GM23248 (cell line): ENCODE results near the gene CDX2. TPM values are rescaled to one million over a fixed set of nuclear protein-coding genes. Genes with fewer than 3 reads are reported as not detected.
A peak's percentile ranks its signal among the peaks of the same experiment; 100 is the strongest.

ENCODE experiments used
- DNase-seq: peaks from one replicate; pipeline ENCODE4 v3.0.0-alpha.2; 2015
- H2AFZ ChIP-seq: fragments of 200-600 bp; sonication (generic); 2 replicates; pipeline ENCODE4 v1.6.1; 2016; ENCODE audit warnings: antibody characterized with exemption
- H3F3A ChIP-seq: fragments of 200-600 bp; sonication (generic); 2 replicates; pipeline ENCODE4 v1.6.1; 2016; ENCODE audit warnings: mild to moderate bottlenecking, antibody characterized with exemption, mixed run types; ENCODE audit not compliant: insufficient read depth
- H3K27ac ChIP-seq: fragments of 200-600 bp; sonication (generic); 2 replicates; pipeline ENCODE4 v1.5.1; 2016; ENCODE audit warnings: mild to moderate bottlenecking
- H3K27me3 ChIP-seq: fragments of 200-600 bp; sonication (generic); replicated peaks from 2 replicates; pipeline ENCODE4 v1.6.1; 2016; ENCODE audit warnings: mild to moderate bottlenecking; ENCODE audit not compliant: insufficient read depth
- H3K36me3 ChIP-seq: fragments of 200-600 bp; sonication (generic); 2 replicates; pipeline ENCODE4 v1.6.1; 2016; ENCODE audit warnings: low read depth, mild to moderate bottlenecking
- H3K4me1 ChIP-seq: fragments of 200-600 bp; sonication (generic); 2 replicates; pipeline ENCODE4 v1.6.1; 2016; ENCODE audit warnings: mild to moderate bottlenecking; ENCODE audit not compliant: insufficient read depth
- H3K4me2 ChIP-seq: fragments of 200-600 bp; sonication (generic); one replicate; pipeline ENCODE4 v1.6.1; 2016; ENCODE audit warnings: mild to moderate bottlenecking; ENCODE audit not compliant: unreplicated experiment
- H3K4me3 ChIP-seq: fragments of 200-600 bp; sonication (generic); 2 replicates; pipeline ENCODE4 v1.5.1; 2016; ENCODE audit warnings: mild to moderate bottlenecking
- H3K79me2 ChIP-seq: fragments of 200-600 bp; sonication (generic); 2 replicates; pipeline ENCODE4 v1.6.1; 2016; ENCODE audit warnings: mild to moderate bottlenecking; ENCODE audit not compliant: insufficient read depth
- H3K9ac ChIP-seq: fragments of 200-600 bp; sonication (generic); 2 replicates; pipeline ENCODE4 v1.6.1; 2016; ENCODE audit warnings: mild to moderate bottlenecking
- H3K9me2 ChIP-seq: fragments of 200-600 bp; sonication (generic); 2 replicates; pipeline ENCODE4 v1.6.1; 2016; ENCODE audit warnings: mixed run types, mild to moderate bottlenecking, moderate library complexity; ENCODE audit not compliant: insufficient read depth
- H3K9me3 ChIP-seq: fragments of 200-600 bp; sonication (generic); one replicate; pipeline ENCODE4 v1.6.1; 2017; ENCODE audit warnings: low read depth
- H4K20me1 ChIP-seq: fragments of 200-600 bp; sonication (generic); 2 replicates; pipeline ENCODE4 v1.6.0; 2016; ENCODE audit not compliant: insufficient read depth
- EZH2 ChIP-seq: fragments of 200-600 bp; sonication (generic); IDR thresholded peaks from 2 replicates; pipeline ENCODE4 v1.6.1; 2018; ENCODE audit warnings: antibody characterized with exemption, mild to moderate bottlenecking; ENCODE audit not compliant: insufficient read depth, poor library complexity, severe bottlenecking
- EZH2phosphoT487 ChIP-seq: fragments of 200-600 bp; sonication (generic); IDR thresholded peaks from 2 replicates; pipeline ENCODE4 v1.6.1; 2018; ENCODE audit warnings: antibody characterized with exemption, moderate library complexity, mild to moderate bottlenecking, low read depth; ENCODE audit not compliant: insufficient read depth
- WGBS, 2 experiments: methylation state at CpG; one replicate each; pipeline ENCODE4 v1.1.6; 2015 to 2017; ENCODE audit warnings: low lambda C conversion rate in 2 of 2, low coverage in 1 of 2; ENCODE audit errors: missing lambda C conversion rate in 2 of 2; 5-methylcytosine and 5-hydroxymethylcytosine counted together
- in situ Hi-C: fragments of 300-500 bp; cut with MboI; formaldehyde crosslinking; loops from 2 replicates; pipeline ENCODE4 v1.15.0; 2020
- polyA plus RNA-seq: library from polyadenylated mRNA; unstranded; fragments of >200 nt; fragmentation: Nextera tagmentation; extraction: Ambion mirVana; gene quantifications from 2 replicates; pipeline ENCODE4 v1.2.1, GENCODE V29; 2016
- total RNA-seq: library from RNA; depleted of rRNA; stranded (reverse); fragments of >200 nt; shearing (Covaris generic); gene quantifications from 2 replicates; pipeline ENCODE4 v1.2.3, GENCODE V29; 2014

Gene CDX2
- total and polyA plus RNA-seq, 2 experiments from 2014 or later = not detected

DNA sequence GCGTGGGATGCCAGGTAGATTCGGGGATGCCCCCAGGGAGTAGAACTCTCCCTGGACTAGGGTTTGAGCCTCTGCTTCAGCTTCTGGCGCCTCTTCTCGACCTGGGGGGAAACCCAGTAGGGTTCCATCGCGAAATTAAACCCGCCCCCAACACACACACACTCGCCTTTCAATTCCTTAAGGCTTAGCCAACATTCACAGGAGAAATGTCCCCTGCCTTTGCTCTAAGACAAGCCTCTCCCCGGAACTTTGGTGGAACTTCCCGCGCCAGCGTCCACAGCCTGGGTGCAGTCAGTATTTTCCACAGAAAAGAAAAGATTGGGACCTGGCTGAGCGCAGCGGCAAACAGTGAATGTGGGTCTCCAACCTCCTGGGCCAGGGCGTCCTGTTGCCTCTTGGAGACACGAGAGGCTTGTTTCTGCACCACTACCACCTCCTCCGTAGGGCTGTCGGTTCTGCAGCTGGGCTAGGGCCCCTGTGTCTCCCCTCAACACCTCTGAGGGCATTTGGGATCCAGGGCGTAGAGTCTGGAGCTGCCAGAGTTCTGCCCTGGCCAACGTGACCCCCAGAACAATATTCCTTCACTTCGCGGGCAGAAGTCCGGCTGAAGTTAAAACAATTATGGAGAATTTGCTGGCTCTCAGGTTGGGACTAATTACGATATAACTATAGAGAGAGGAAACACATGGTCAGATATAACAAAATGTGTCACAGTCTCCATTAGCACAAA, 46.1 kb downstream of the CDX2 start:
- Histone ChIP-seq H3K9me3 (no peaks in the 10 kb centered on the region), H3K9ac (no peak overlapping the region), H4K20me1 (no peaks in the 10 kb centered on the region), H3K4me3 (no peak overlapping the region), H3K9me2 (no peaks in the 10 kb centered on the region), H2AFZ (no peak overlapping the region), H3K4me2 (no peak overlapping the region), H3K79me2 (no peaks in the 10 kb centered on the region), H3K27ac (no peak overlapping the region), H3F3A (no peaks in the 10 kb centered on the region), H3K27me3 (peaks cover 99% of the 10 kb centered on the region), H3K36me3 (no peaks in the 10 kb centered on the region), H3K4me1 (no peaks in the 10 kb centered on the region)
- DNase-seq = no peak
- TF ChIP-seq EZH2 = peak; percentile 4
- TF ChIP-seq EZH2phosphoT487 = 0 out of 2 replicates have a peak, but pooled peaks have one; percentile 19
- 1 to 4% methylated on average over 24 of the region's 24 CpGs for WGBS, 2 experiments
- in situ Hi-C loops = no loop called here

DNA sequence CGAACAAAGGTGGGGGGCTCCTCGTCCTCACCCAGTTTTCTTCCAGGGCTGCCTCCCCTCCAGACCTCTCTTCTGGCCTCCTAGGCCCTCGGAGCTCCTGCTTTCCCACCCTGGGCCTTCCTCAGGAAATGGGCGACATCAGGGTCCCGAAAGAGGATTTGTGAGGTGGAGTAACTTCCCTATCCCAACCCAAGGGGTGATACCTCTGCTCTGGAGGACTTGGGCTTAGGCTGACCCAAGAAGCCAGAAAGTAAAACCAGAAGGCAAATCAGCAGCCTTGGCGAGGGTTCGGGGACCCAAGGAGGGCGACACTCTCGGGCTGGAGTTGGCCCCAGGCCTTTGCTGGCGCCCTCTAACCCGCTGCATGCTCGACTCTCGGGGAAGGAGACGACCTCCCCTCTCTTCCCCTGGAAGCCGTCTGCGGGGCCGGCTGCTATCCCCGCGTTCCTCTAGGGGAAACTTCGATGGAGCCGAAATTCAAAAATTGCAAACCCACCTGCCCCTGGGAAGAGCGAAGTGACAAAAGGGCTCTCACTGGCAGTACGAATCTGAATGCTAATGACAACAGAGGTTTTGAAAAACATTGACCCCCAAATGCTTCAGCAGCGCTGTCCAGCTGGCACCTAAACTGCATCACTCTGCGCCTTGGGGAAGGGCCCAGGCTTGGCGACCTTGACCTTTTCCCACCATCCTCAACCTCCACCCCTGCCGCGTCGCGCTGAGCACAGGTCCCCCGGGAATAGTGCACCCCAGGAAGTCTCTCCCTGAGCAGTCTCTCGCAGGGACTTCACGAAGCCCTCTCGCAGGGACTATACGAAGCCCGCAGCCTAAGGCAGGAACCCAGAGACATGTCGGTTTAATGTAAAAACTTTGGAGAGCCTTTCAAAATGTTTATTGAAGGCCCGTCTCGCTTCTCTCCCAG, 46.9 kb downstream of the CDX2 start:
- Histone ChIP-seq H3K4me1 (no peaks in the 10 kb centered on the region), H3K4me2 (no peak overlapping the region), H3K4me3 (no peak overlapping the region), H3K27ac (no peak overlapping the region), H3K9me2 (no peaks in the 10 kb centered on the region), H3F3A (no peaks in the 10 kb centered on the region), H3K79me2 (no peaks in the 10 kb centered on the region), H3K27me3 (peaks cover 99% of the 10 kb centered on the region), H2AFZ (no peak overlapping the region), H4K20me1 (no peaks in the 10 kb centered on the region), H3K9ac (no peak overlapping the region), H3K36me3 (no peaks in the 10 kb centered on the region), H3K9me3 (no peaks in the 10 kb centered on the region)
- 6% methylated on average over 39 of the region's 39 CpGs for WGBS, 2 experiments
- DNase-seq = no peak
- TF ChIP-seq EZH2 = peak; percentile 71
- TF ChIP-seq EZH2phosphoT487 = no peak
- in situ Hi-C loops = no loop called here

DNA sequence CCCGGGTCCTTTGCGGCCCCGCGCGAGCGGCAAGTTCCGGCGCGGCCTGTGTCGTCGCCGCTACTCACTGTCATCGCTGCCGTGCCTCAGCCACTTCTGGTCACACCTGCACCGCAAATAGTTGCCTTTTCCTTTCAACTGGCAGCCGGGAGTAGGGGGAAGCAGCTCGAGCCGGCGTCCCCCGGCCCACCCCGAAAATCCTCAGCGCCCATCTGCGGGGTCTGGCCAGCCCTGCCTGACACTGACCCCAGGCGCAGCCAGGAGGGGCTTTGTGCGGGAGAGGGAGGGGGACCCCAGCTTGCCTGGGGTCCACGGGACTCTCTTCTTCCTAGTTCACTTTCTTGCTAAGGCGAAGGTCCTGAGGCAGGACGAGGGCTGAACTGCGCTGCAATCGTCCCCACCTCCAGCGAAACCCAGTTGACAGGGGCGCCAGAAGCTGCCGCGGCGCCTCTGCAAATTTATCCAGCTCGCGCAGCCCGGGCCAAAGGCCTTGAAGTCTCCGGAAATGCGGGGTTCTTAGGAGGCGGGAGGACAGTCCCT, 47.6 kb downstream of the CDX2 start:
- in situ Hi-C loops = no loop called here
- H4K20me1 ChIP-seq = no peaks in the 10 kb centered on the region
- H3K4me3 ChIP-seq = peak overlapping the region; percentile 50

DNA sequence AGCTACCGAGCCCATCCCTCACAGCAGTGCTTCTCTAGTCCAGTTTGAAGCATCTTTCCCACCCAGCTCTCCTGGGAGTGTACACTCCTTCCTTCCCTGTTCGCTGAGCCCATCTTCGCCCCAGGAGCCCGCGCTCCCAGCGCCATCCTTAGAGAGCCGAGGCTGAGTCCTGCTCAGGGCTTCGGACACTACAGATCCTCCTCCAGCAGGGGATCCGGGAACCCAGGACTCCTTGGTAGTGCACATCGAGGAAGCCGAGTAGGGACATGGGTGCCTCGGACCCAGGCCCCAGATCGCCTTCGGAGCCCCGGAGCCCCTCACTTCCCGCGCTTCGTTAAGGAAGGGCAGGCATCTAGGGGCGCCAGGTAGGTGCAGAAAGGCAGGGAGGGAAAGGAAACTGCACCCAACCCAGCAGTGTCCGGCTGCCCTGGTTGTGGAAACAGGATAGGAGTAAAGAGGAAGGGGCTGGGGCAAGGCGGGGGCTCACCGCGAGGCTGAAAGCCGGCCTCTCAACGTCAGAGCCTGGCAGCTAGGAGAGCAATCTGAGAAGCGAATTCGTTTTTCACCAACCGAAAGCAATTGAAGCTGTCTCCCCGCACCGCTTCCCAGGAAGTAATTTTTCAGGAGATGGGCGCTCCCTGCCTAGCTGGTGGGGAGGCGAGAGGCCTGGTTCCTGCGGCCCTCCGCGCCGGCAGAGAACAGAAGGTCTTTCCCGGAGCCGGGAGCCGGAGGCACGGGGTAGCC, 48.3 kb downstream of the CDX2 start:
- Histone ChIP-seq H3K9ac (no peak overlapping the region), H3F3A (no peaks in the 10 kb centered on the region), H3K27ac (no peak overlapping the region), H3K27me3 (peaks cover 97% of the 10 kb centered on the region), H3K9me3 (no peaks in the 10 kb centered on the region), H3K4me1 (no peaks in the 10 kb centered on the region), H2AFZ (peak overlapping the region; percentile 48), H3K4me3 (peak overlapping the region; percentile 50), H3K4me2 (peak overlapping the region; percentile 54), H3K36me3 (no peaks in the 10 kb centered on the region), H4K20me1 (no peaks in the 10 kb centered on the region), H3K9me2 (no peaks in the 10 kb centered on the region), H3K79me2 (no peaks in the 10 kb centered on the region)
- in situ Hi-C loops = no loop called here
- 2% methylated on average over 37 to 40 of the region's 40 CpGs for WGBS, 2 experiments
- TF ChIP-seq EZH2phosphoT487 (no peak), EZH2 (peak; percentile 35)
- DNase-seq = peak; percentile 46

More for the DNA sequence above, 47.6 kb downstream of the CDX2 start:
- no peaks in the 10 kb centered on the region for H3K36me3 ChIP-seq
- H3K4me1 ChIP-seq = no peaks in the 10 kb centered on the region
- TF ChIP-seq EZH2 = no peak
- TF ChIP-seq EZH2phosphoT487 = no peak
- H3K27ac ChIP-seq = no peak overlapping the region
- no peak overlapping the region for H3K9ac ChIP-seq
- no peaks in the 10 kb centered on the region for H3F3A ChIP-seq
- no peaks in the 10 kb centered on the region for H3K9me3 ChIP-seq
- no peak for DNase-seq
- H3K27me3 ChIP-seq = peaks cover 99% of the 10 kb centered on the region
- 6 to 7% methylated on average over 37 to 40 of the region's 41 CpGs for WGBS, 2 experiments
- peak overlapping the region; percentile 54 for H3K4me2 ChIP-seq
- no peaks in the 10 kb centered on the region for H3K79me2 ChIP-seq
- peak overlapping the region; percentile 48; the same call in 1 of the 2 replicates for H2AFZ ChIP-seq
- H3K9me2 ChIP-seq = no peaks in the 10 kb centered on the region
